A673 (cell line): ENCODE data around the gene CHADL. TPM values are rescaled to one million over a fixed set of nuclear protein-coding genes. Genes with fewer than 3 reads are reported as not detected.

ENCODE experiments used
- Bru-seq: library from RNA; stranded (reverse); fragments of 400-500 nt; gene quantifications from one replicate; lab custom pipeline; 2021; lab: Mats Ljungman, UMichigan
- BruChase-seq, 2 experiments: library from RNA; stranded (reverse); fragments of 400-500 nt; gene quantifications; one replicate each; lab custom pipeline; 2021; lab: Mats Ljungman, UMichigan
- BruUV-seq: library from RNA; stranded (reverse); fragments of 400-500 nt; replicated peaks from 2 replicates; lab custom pipeline; 2021; lab: Mats Ljungman, UMichigan
- CTCF ChIA-PET: fragments of 300-600 bp; sonication (Branson Sonifier 250); formaldehyde crosslinking; loops from one replicate; lab custom pipeline; 2022; ENCODE audit warnings: antibody characterized with exemption; lab: Charles Lee
- POLR2A ChIA-PET: fragments of 300-600 bp; sonication (Branson Sonifier 250); formaldehyde crosslinking; loops from one replicate; lab custom pipeline; 2022; ENCODE audit warnings: antibody characterized with exemption; ENCODE audit not compliant: low non-redundant PET; lab: Charles Lee
- DNase-seq: peaks from one replicate; pipeline ENCODE4 v3.0.0-alpha.2; 2015; ENCODE audit warnings: low spot score
- H3K27ac ChIP-seq: fragments of 200-600 bp; sonication (generic); 2 replicates; pipeline ENCODE4 v1.5.1; 2016; ENCODE audit warnings: mixed run types, low read depth, mild to moderate bottlenecking, mixed read lengths, antibody characterized with exemption, low read length; ENCODE audit not compliant: poor library complexity, severe bottlenecking
- H3K27me3 ChIP-seq: fragments of 200-600 bp; sonication (generic); replicated peaks from 2 replicates; pipeline ENCODE4 v1.6.1; 2017; ENCODE audit warnings: mixed run types, low read depth, mild to moderate bottlenecking, mixed read lengths, antibody characterized with exemption, low read length; ENCODE audit not compliant: insufficient read depth, poor library complexity
- H3K36me3 ChIP-seq: fragments of 200-600 bp; sonication (generic); 2 replicates; pipeline ENCODE4 v1.6.1; 2016; ENCODE audit warnings: mixed run types, mild to moderate bottlenecking, mixed read lengths, antibody characterized with exemption, low read length; ENCODE audit not compliant: insufficient read depth, poor library complexity, severe bottlenecking
- H3K4me1 ChIP-seq: fragments of 200-600 bp; sonication (generic); 2 replicates; pipeline ENCODE4 v1.6.1; 2017; ENCODE audit warnings: mixed run types, mild to moderate bottlenecking, mixed read lengths, antibody characterized with exemption, low read length; ENCODE audit not compliant: insufficient read depth, poor library complexity, severe bottlenecking
- H3K4me3 ChIP-seq: fragments of 200-600 bp; sonication (generic); 2 replicates; pipeline ENCODE4 v1.5.1; 2016; ENCODE audit warnings: low read depth, mixed run types, mild to moderate bottlenecking, mixed read lengths, low read length; ENCODE audit not compliant: poor library complexity, severe bottlenecking
- H3K9me3 ChIP-seq: fragments of 200-600 bp; sonication (generic); 2 replicates; pipeline ENCODE4 v1.6.1; 2016; ENCODE audit warnings: mixed run types, low read depth, mild to moderate bottlenecking, mixed read lengths, antibody characterized with exemption, low read length; ENCODE audit not compliant: poor library complexity, severe bottlenecking
- EZH2 ChIP-seq: fragments of 200-600 bp; sonication (generic); IDR thresholded peaks from 2 replicates; pipeline ENCODE4 v1.6.1; 2017; ENCODE audit warnings: borderline replicate concordance, low read depth, mild to moderate bottlenecking, mixed read lengths, antibody characterized with exemption, low read length; ENCODE audit not compliant: poor library complexity, severe bottlenecking
- intact Hi-C: fragments of 100-400 bp; cut with micrococcal nuclease; formaldehyde crosslinking; loops from one replicate; pipeline ENCODE4 v1.10.0; 2022; ENCODE audit not compliant: unreplicated experiment
- long read RNA-seq: library from polyadenylated mRNA; stranded (forward); transcript quantifications from one replicate; pipeline ENCODE4 v2.0.0, GENCODE V29; 2022
- total RNA-seq: library from RNA; stranded (reverse); gene quantifications from 2 replicates; pipeline ENCODE4 v1.2.3, GENCODE V29; 2021
- TF ChIP-seq, protein P1 (sequence below): fragments of 300-800, 200-600 bp; sonication (generic); conservative IDR thresholded peaks from 2 replicates; pipeline ENCODE4 v1.5.1; 2017; ENCODE audit warnings: low read depth, mild to moderate bottlenecking, antibody characterized with exemption, low read length, moderate library complexity, mixed read lengths

CHADL gene, protein sequence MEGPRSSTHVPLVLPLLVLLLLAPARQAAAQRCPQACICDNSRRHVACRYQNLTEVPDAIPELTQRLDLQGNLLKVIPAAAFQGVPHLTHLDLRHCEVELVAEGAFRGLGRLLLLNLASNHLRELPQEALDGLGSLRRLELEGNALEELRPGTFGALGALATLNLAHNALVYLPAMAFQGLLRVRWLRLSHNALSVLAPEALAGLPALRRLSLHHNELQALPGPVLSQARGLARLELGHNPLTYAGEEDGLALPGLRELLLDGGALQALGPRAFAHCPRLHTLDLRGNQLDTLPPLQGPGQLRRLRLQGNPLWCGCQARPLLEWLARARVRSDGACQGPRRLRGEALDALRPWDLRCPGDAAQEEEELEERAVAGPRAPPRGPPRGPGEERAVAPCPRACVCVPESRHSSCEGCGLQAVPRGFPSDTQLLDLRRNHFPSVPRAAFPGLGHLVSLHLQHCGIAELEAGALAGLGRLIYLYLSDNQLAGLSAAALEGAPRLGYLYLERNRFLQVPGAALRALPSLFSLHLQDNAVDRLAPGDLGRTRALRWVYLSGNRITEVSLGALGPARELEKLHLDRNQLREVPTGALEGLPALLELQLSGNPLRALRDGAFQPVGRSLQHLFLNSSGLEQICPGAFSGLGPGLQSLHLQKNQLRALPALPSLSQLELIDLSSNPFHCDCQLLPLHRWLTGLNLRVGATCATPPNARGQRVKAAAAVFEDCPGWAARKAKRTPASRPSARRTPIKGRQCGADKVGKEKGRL
- total RNA-seq = not detected in 2 replicates
- Bru-seq, nascent RNA = percentile 19 among the genes with signal in this experiment
- percentile 20 among the genes with signal in this experiment for BruChase-seq, experiment 1, labeled RNA remaining after a 2-hour chase
- BruChase-seq, experiment 2, labeled RNA remaining after a 6-hour chase = percentile 27 among the genes with signal in this experiment
- long read RNA-seq = 0 reads

DNA sequence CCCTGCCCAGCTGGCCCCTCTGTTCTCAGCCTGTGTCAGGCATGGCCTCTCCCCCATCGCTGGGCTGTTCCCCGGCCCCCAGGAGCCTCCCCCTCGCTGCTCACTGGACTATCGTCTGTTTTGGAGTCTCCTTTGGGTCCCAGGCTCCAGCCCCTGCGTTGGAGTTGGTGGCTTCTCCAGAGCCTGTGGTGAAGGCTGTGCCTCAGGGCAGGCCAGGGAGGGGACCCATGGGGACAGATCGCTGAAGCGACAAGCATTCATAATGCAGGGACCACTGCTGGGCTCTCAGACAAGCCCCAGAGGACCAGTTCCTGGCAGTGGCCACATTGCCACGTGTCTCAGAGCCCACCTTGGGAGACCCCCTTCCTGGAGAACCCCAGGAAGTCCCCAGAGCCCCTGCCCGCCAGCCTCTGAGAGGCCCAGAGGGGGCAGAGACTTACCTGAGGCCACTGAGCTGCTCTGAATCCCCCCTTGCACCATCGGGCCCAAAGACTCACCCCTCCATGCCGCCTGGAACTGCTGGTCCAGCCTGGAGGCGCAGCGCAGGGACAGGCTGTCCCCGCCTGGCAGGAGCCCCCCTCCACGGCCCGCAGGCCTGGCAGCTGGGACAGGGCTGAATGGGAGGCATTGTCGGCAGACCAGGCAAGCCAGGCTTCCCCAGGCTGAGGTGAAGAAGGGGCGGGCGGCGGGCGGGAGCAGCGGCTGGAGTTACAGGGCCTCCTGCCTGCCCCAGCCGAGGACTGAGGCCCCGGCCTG, at the start of gene CHADL:
Gene CHADL (minus strand): TSS at position 555 of the 756 bp plus-strand sequence. CDS start 50 bp downstream, at position 505.
- intact Hi-C loops = no loop called here
- DNase-seq = no peak
- ChIA-PET CTCF (no interaction called here), POLR2A (no interaction called here)
- Histone ChIP-seq H3K27me3 (no peaks in the 10 kb centered on the region), H3K27ac (no peak within 1 kb of the TSS), H3K9me3 (no peaks in the 10 kb centered on the region), H3K4me1 (no peaks in the 10 kb centered on the region), H3K36me3 (peaks cover 1% of the 10 kb centered on the region), H3K4me3 (no peak within 1 kb of the TSS)
- TF ChIP-seq, protein P1, sequence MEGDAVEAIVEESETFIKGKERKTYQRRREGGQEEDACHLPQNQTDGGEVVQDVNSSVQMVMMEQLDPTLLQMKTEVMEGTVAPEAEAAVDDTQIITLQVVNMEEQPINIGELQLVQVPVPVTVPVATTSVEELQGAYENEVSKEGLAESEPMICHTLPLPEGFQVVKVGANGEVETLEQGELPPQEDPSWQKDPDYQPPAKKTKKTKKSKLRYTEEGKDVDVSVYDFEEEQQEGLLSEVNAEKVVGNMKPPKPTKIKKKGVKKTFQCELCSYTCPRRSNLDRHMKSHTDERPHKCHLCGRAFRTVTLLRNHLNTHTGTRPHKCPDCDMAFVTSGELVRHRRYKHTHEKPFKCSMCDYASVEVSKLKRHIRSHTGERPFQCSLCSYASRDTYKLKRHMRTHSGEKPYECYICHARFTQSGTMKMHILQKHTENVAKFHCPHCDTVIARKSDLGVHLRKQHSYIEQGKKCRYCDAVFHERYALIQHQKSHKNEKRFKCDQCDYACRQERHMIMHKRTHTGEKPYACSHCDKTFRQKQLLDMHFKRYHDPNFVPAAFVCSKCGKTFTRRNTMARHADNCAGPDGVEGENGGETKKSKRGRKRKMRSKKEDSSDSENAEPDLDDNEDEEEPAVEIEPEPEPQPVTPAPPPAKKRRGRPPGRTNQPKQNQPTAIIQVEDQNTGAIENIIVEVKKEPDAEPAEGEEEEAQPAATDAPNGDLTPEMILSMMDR = no peak
- no peak for TF ChIP-seq EZH2
- no TSS peak for BruUV-seq

DNA sequence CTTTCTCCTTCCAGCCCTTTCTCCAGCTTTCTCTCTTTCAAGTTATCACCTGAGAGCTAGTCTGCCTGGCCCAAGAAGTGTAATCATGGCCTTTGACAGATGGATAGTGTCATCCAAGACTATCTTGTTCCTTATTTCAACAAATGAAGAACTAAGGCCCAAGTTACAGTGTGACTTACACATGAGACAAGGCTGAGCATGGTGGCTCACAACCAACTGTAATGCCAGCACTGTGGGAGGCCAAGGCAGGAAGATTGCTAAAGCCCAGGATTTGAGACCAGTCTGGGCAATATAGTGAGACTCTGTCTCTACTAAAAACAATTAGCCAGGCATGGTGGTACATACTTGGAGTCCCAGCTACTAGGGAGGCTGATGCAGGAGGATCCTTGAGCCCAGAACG, 48.9 kb upstream of the CHADL start:
- POLR2A ChIA-PET = no interaction called here
- peaks cover 18% of the 10 kb centered on the region for H3K4me1 ChIP-seq
- H3K27me3 ChIP-seq = no peaks in the 10 kb centered on the region
- peaks cover 2% of the 10 kb centered on the region for H3K36me3 ChIP-seq
- intact Hi-C loops = no loop called here
- TF ChIP-seq EZH2 = no peak
- TF ChIP-seq, protein P1 = no peak
- H3K9me3 ChIP-seq = no peaks in the 10 kb centered on the region
- no peak overlapping the region for H3K27ac ChIP-seq
- no TSS peak for BruUV-seq
- CTCF ChIA-PET = no interaction called here
- H3K4me3 ChIP-seq = no peak overlapping the region
- no peak for DNase-seq
